Measurements from ENCODE around the gene IDH3G.

DNA sequence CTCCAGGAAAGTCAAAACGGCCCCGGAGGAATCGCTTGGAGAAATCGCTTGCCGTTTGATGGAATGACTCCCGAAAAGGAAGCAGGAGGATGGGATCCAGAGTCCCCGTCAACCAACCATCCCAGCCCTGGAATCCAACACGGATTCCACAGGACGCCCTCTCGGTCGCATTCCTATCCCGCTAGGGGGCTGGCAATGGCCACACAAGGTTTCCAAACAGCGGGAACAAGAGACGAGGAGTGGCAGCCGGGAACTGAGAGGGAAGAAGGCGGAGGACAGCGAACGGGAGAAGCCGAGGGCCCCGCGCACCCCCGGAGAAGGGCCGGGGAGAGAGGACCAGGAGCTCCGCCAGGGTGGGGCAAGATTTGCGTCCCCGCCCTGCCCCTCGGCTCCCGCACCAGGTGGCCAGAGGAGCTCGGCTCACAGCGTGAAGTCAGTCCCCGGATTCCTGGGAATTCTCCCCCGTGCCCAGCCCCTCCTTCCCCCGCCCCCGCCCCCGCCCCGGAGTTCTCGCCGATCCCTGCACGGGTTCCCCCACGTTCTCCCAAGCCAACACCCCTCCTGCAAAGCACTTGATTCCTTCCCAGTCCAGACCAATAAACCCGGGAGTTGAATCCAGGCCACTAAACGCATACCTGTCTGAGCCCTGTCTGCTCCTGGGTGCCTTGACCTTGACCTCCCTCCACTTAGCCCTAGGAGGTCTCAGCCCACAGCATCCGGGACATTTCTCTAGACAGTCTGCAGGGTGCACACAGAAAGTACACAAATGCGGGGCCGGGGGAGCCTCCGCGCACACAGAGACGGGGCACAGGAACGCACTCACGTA lies 34.8 kb upstream of the IDH3G start:
- TF ChIP-seq CTCF (tag by site-specific recombination; IDR thresholded peaks at IDR 0.05) (no peak), FEZF1 (tag by site-specific recombination; IDR thresholded peaks at IDR 0.05) (no peak), HOXA7 (CRISPR knock-in tag; IDR thresholded peaks at IDR 0.05; ENCODE audit: borderline replicate concordance) (no peak), GLIS1 (tag by site-specific recombination; IDR thresholded peaks at IDR 0.05) (peak; percentile 57), TCF7L2 (IDR thresholded peaks at IDR 0.05; ENCODE audit: borderline replicate concordance, low read depth, low read length) (no peak), ZNF621 (tag by site-specific recombination; IDR thresholded peaks at IDR 0.05) (no peak), ZSCAN23 (tag by site-specific recombination; IDR thresholded peaks at IDR 0.05) (no peak), ZNF560 (tag by site-specific recombination; IDR thresholded peaks at IDR 0.05; ENCODE audit: borderline replicate concordance) (no peak), ZNF133 (tag by site-specific recombination; IDR thresholded peaks at IDR 0.05) (no peak)

Measured in HEK293 (cell line).